Type B pancreatic cell (in vitro differentiated cells): ENCODE data around the gene TCEA2. TPM values are rescaled to one million over a fixed set of nuclear protein-coding genes. Genes with fewer than 3 reads are reported as not detected.

Source experiments
- DNase-seq: peaks from one replicate; pipeline ENCODE4 v3.0.0; 2021; ENCODE audit warnings: mixed read lengths; ENCODE audit not compliant: unreplicated experiment; ENCODE audit errors: extremely low spot score
- H3K27ac Mint-ChIP-seq: 2 replicates; pipeline ENCODE4 v1.8.0; 2021; ENCODE audit warnings: mild to moderate bottlenecking, mixed read lengths
- H3K27me3 Mint-ChIP-seq: 2 replicates; pipeline ENCODE4 v1.8.0; 2021; ENCODE audit warnings: mixed read lengths
- H3K36me3 Mint-ChIP-seq: 2 replicates; pipeline ENCODE4 v1.8.0; 2021; ENCODE audit warnings: mixed read lengths
- H3K4me1 Mint-ChIP-seq: one replicate; pipeline ENCODE4 v1.8.0; 2021; ENCODE audit warnings: mixed read lengths; ENCODE audit not compliant: unreplicated experiment
- H3K4me3 Mint-ChIP-seq: 2 replicates; pipeline ENCODE4 v1.8.0; 2021; ENCODE audit warnings: mild to moderate bottlenecking, mixed read lengths
- H3K9me3 Mint-ChIP-seq: 2 replicates; pipeline ENCODE4 v1.8.0; 2021; ENCODE audit warnings: mixed read lengths
- total RNA-seq: library from RNA; stranded (reverse); gene quantifications from 2 replicates; pipeline ENCODE4 v1.2.1, GENCODE V29; 2021; ENCODE audit warnings: low replicate concordance
- TF ChIP-seq, protein P1 (sequence below): fragments of 200-600 bp; sonication (generic); conservative IDR thresholded peaks from 2 replicates; pipeline ENCODE4 v1.5.0; 2021; ENCODE audit warnings: antibody characterized with exemption, mild to moderate bottlenecking

Gene TCEA2
- total RNA-seq, 1 donor from 2014 or later = 73.3 TPM

- TF ChIP-seq, protein P1, sequence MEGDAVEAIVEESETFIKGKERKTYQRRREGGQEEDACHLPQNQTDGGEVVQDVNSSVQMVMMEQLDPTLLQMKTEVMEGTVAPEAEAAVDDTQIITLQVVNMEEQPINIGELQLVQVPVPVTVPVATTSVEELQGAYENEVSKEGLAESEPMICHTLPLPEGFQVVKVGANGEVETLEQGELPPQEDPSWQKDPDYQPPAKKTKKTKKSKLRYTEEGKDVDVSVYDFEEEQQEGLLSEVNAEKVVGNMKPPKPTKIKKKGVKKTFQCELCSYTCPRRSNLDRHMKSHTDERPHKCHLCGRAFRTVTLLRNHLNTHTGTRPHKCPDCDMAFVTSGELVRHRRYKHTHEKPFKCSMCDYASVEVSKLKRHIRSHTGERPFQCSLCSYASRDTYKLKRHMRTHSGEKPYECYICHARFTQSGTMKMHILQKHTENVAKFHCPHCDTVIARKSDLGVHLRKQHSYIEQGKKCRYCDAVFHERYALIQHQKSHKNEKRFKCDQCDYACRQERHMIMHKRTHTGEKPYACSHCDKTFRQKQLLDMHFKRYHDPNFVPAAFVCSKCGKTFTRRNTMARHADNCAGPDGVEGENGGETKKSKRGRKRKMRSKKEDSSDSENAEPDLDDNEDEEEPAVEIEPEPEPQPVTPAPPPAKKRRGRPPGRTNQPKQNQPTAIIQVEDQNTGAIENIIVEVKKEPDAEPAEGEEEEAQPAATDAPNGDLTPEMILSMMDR = no peak
- no peak overlapping the region for H3K27ac Mint-ChIP-seq
- no peaks in the 10 kb centered on the region for H3K27me3 Mint-ChIP-seq
- peak overlapping the region; percentile 36 for H3K4me3 Mint-ChIP-seq
- H3K4me1 Mint-ChIP-seq = peaks cover 16% of the 10 kb centered on the region
- no peak for DNase-seq
- no peaks in the 10 kb centered on the region for H3K9me3 Mint-ChIP-seq
- no peaks in the 10 kb centered on the region for H3K36me3 Mint-ChIP-seq
These were observed 2.3 kb downstream of the TCEA2 start for GRCh38 chr20:64065062-64065973.

- Mint-ChIP-seq H3K27ac (no peak overlapping the region), H3K4me3 (peak overlapping the region; percentile 36), H3K27me3 (no peaks in the 10 kb centered on the region), H3K9me3 (no peaks in the 10 kb centered on the region), H3K36me3 (no peaks in the 10 kb centered on the region), H3K4me1 (peaks cover 16% of the 10 kb centered on the region)
- DNase-seq = no peak
- TF ChIP-seq, protein P1 = no peak
These were observed 3.0 kb downstream of the TCEA2 start for GRCh38 chr20:64065974-64066343.

- TF ChIP-seq, protein P1 = no peak
- no peak for DNase-seq
- H3K4me3 Mint-ChIP-seq = no peak overlapping the region
- no peaks in the 10 kb centered on the region for H3K27me3 Mint-ChIP-seq
- H3K9me3 Mint-ChIP-seq = no peaks in the 10 kb centered on the region
- no peak overlapping the region for H3K27ac Mint-ChIP-seq
- no peaks in the 10 kb centered on the region for H3K36me3 Mint-ChIP-seq
- peaks cover 14% of the 10 kb centered on the region for H3K4me1 Mint-ChIP-seq
These were observed 4.1 kb downstream of the TCEA2 start for GRCh38 chr20:64067005-64067632.

- H3K36me3 Mint-ChIP-seq = no peaks in the 10 kb centered on the region
- no peak overlapping the region for H3K27ac Mint-ChIP-seq
- no peak overlapping the region for H3K4me3 Mint-ChIP-seq
- H3K4me1 Mint-ChIP-seq = peaks cover 10% of the 10 kb centered on the region
- TF ChIP-seq, protein P1 = no peak
- no peak for DNase-seq
- H3K9me3 Mint-ChIP-seq = no peaks in the 10 kb centered on the region
- no peaks in the 10 kb centered on the region for H3K27me3 Mint-ChIP-seq
These were observed 4.8 kb downstream of the TCEA2 start for GRCh38 chr20:64067733-64068307.

GRCh38 chr20:64068386-64069208 is 5.6 kb downstream of the TCEA2 start:
- no peaks in the 10 kb centered on the region for H3K36me3 Mint-ChIP-seq
- H3K27ac Mint-ChIP-seq = no peak overlapping the region
- no peaks in the 10 kb centered on the region for H3K9me3 Mint-ChIP-seq
- no peak for DNase-seq
- H3K4me1 Mint-ChIP-seq = peaks cover 10% of the 10 kb centered on the region
- no peaks in the 10 kb centered on the region for H3K27me3 Mint-ChIP-seq
- H3K4me3 Mint-ChIP-seq = no peak overlapping the region
- TF ChIP-seq, protein P1 = no peak
